ENCODE measurements around the gene CFAP410. TPM values are rescaled to one million over a fixed set of nuclear protein-coding genes. Genes with fewer than 3 reads are reported as not detected.
A peak's percentile ranks its signal among the peaks of the same experiment; 100 is the strongest.

The CFAP410 gene
- total and polyA plus RNA-seq, 2 of the 13 experiments (the other 11 are each of a cell fraction or from before 2014, with no cell fraction given) = 8.0 to 20.1 TPM

DNA sequence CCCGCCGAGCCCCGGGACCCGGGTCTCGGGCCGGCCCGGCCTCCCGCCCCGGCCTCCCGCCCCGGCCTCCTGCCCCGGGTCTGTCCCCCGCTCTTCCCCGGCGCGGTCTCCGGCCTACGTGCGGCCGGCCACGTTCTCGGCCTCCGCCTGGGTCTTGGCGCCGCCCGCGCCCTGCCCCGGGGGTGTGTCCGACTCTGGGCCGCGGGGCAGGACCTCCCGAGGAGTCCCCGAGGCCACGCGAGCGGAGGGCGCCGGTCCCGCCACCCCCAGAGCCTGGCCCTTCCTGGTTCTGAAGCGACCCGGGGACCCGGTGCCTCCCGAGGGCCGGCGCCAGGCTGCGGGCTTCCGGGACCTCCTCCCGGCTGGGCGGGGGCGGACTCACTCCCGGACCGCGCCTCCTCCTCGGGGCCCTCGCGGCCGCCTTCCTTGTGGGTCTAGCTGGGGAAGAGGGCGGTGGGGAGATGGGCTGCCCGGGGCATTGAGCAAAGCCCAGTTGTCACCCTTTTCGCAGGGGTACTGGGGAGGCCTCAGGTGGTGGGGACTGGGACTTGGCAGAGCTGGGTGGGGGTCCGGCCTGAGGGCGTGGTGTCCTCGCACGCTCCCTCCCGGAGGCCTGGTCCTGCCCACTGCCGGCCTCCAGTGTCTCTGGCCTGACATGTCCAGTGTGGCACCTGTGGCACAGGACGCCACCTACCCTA, 38.8 kb downstream of the CFAP410 start (continued):
- TF ChIP-seq, protein P1, sequence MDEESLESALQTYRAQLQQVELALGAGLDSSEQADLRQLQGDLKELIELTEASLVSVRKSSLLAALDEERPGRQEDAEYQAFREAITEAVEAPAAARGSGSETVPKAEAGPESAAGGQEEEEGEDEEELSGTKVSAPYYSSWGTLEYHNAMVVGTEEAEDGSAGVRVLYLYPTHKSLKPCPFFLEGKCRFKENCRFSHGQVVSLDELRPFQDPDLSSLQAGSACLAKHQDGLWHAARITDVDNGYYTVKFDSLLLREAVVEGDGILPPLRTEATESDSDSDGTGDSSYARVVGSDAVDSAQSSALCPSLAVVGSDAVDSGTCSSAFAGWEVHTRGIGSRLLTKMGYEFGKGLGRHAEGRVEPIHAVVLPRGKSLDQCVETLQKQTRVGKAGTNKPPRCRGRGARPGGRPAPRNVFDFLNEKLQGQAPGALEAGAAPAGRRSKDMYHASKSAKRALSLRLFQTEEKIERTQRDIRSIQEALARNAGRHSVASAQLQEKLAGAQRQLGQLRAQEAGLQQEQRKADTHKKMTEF (CRISPR knock-in tag; IDR thresholded peaks at IDR 0.05) = peak; percentile 22; the same call in 1 of the 2 replicates
- TF ChIP-seq ZNF607 (CRISPR knock-in tag; IDR thresholded peaks at IDR 0.05; ENCODE audit: borderline replicate concordance) (no peak; the same call in 1 of the 2 replicates), ZSCAN21 (CRISPR knock-in tag; IDR thresholded peaks at IDR 0.05; ENCODE audit: borderline replicate concordance) (no peak), POLR2AphosphoS2 (IDR thresholded peaks at IDR 0.05; ENCODE audit: low read depth, low read length) (no peak), TOE1 (CRISPR knock-in tag; IDR thresholded peaks at IDR 0.05) (no peak), REXO4 (CRISPR knock-in tag; IDR thresholded peaks at IDR 0.05; ENCODE audit: borderline replicate concordance) (no peak), DPF2 (CRISPR knock-in tag; IDR thresholded peaks at IDR 0.05; ENCODE audit: borderline replicate concordance, low read depth) (no peak), ZNF354B (CRISPR knock-in tag; IDR thresholded peaks at IDR 0.05) (no peak), AGO2 (optimal IDR thresholded peaks at IDR 0.05; ENCODE audit: low read depth, low read length) (peak; percentile 65), ZNF383 (CRISPR knock-in tag; IDR thresholded peaks at IDR 0.05; ENCODE audit: borderline replicate concordance) (no peak), ZNF672 (CRISPR knock-in tag; IDR thresholded peaks at IDR 0.05) (no peak), MXD4 (CRISPR knock-in tag; IDR thresholded peaks at IDR 0.05) (no peak), ZNF234 (CRISPR knock-in tag; conservative IDR thresholded peaks at IDR 0.05) (no peak), ZNF180 (CRISPR knock-in tag; IDR thresholded peaks at IDR 0.05; ENCODE audit: borderline replicate concordance, low read depth) (no peak), KDM2A (CRISPR knock-in tag; IDR thresholded peaks at IDR 0.05; ENCODE audit: borderline replicate concordance, low read depth) (peak; percentile 32; the same call in 1 of the 2 replicates), SMC3 (IDR thresholded peaks at IDR 0.05; ENCODE audit: low read length) (no peak), ZNF530 (CRISPR knock-in tag; IDR thresholded peaks at IDR 0.05; ENCODE audit: low read depth) (no peak), POLR2AphosphoS5 (IDR thresholded peaks at IDR 0.05; ENCODE audit: low read depth, low read length) (peak; percentile 13; the same call in 1 of the 2 replicates), ZZZ3 (CRISPR knock-in tag; IDR thresholded peaks at IDR 0.05; ENCODE audit: borderline replicate concordance) (no peak), HOXA5 (CRISPR knock-in tag; IDR thresholded peaks at IDR 0.05) (no peak), SIN3B (IDR thresholded peaks at IDR 0.05; ENCODE audit: low read length) (no peak), ELF1 (CRISPR knock-in tag; IDR thresholded peaks at IDR 0.05) (peak; percentile 51), ZNF747 (CRISPR knock-in tag; IDR thresholded peaks at IDR 0.05; ENCODE audit: borderline replicate concordance) (0 out of 2 replicates have a peak, but pooled peaks have one; percentile 52), ARNT (IDR thresholded peaks at IDR 0.05) (no peak), MBD4 (IDR thresholded peaks at IDR 0.05; ENCODE audit: borderline replicate concordance, low read length) (no peak)
- TF ChIP-seq, protein P2, sequence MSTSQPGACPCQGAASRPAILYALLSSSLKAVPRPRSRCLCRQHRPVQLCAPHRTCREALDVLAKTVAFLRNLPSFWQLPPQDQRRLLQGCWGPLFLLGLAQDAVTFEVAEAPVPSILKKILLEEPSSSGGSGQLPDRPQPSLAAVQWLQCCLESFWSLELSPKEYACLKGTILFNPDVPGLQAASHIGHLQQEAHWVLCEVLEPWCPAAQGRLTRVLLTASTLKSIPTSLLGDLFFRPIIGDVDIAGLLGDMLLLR (CRISPR knock-in tag; IDR thresholded peaks at IDR 0.05) = 0 out of 2 replicates have a peak, but pooled peaks have one; percentile 57
- TF ChIP-seq, protein P3, sequence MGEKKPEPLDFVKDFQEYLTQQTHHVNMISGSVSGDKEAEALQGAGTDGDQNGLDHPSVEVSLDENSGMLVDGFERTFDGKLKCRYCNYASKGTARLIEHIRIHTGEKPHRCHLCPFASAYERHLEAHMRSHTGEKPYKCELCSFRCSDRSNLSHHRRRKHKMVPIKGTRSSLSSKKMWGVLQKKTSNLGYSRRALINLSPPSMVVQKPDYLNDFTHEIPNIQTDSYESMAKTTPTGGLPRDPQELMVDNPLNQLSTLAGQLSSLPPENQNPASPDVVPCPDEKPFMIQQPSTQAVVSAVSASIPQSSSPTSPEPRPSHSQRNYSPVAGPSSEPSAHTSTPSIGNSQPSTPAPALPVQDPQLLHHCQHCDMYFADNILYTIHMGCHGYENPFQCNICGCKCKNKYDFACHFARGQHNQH (CRISPR knock-in tag; IDR thresholded peaks at IDR 0.05) = 0 out of 2 replicates have a peak, but pooled peaks have one; percentile 14
- TF ChIP-seq, protein P4, sequence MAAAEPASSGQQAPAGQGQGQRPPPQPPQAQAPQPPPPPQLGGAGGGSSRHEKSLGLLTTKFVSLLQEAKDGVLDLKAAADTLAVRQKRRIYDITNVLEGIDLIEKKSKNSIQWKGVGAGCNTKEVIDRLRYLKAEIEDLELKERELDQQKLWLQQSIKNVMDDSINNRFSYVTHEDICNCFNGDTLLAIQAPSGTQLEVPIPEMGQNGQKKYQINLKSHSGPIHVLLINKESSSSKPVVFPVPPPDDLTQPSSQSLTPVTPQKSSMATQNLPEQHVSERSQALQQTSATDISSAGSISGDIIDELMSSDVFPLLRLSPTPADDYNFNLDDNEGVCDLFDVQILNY (CRISPR knock-in tag; conservative IDR thresholded peaks at IDR 0.05) = no peak
